Uterus (tissue), 4 donors: ENCODE data around the gene AOC3. TPM values are rescaled to one million over a fixed set of nuclear protein-coding genes. Genes with fewer than 3 reads are reported as not detected.
"Not testable (repeated sequence)": the region's sequence is repeated elsewhere in the genome, so short reads cannot be mapped to it uniquely, and the experiment has no call there.

ENCODE experiments used
- DNase-seq, 2 donors: peaks; one replicate each; pipeline ENCODE4 v3.0.0-alpha.2; 2019 to 2020
- H3K27ac ChIP-seq, 2 donors: fragments of 200-600 bp; sonication (generic); 1 replicate in 1 of 2; 2 replicates in 1 of 2; pipeline ENCODE4 v1.5.1; 2016 to 2018
- H3K27me3 ChIP-seq, 2 donors: fragments of 200-600 bp; sonication (generic); one replicate each; pipeline ENCODE4 v1.5.1; 2018 to 2019; ENCODE audit warnings: control low read depth in 1 of 2
- H3K36me3 ChIP-seq, 2 donors: fragments of 200-600 bp; sonication (generic); one replicate each; pipeline ENCODE4 v1.5.1; 2019; ENCODE audit warnings: control low read depth in 1 of 2
- H3K4me1 ChIP-seq, 2 donors: fragments of 200-600 bp; sonication (generic); one replicate each; pipeline ENCODE4 v1.5.1; 2018 to 2019; ENCODE audit warnings: control low read depth in 1 of 2
- H3K4me3 ChIP-seq, 2 donors: fragments of 200-600 bp; sonication (generic); 1 replicate in 1 of 2; 2 replicates in 1 of 2; pipeline ENCODE4 v1.5.1; 2018 to 2019; ENCODE audit warnings: mild to moderate bottlenecking in 1 of 2
- H3K9me3 ChIP-seq, 2 donors: fragments of 200-600 bp; sonication (generic); one replicate each; pipeline ENCODE4 v1.5.1; 2019; ENCODE audit warnings: control low read depth in 1 of 2
- POLR2A ChIP-seq, 2 donors: fragments of 450-650 bp; IDR thresholded peaks; one replicate each; pipeline ENCODE4 v1.6.1; 2016; ENCODE audit warnings: antibody characterized with exemption in 2 of 2, mild to moderate bottlenecking in 1 of 2, moderate library complexity in 1 of 2
- intact Hi-C: fragments of 100-400 bp; cut with DNase I; formaldehyde crosslinking; loops from one replicate; pipeline ENCODE4 v1.15.1; 2023; ENCODE audit warnings: low total_unique reads
- total RNA-seq, 4 donors: library from RNA; depleted of rRNA in 3 of 4; stranded (reverse); fragments of >200 nt in 3 of 4; gene quantifications; one replicate each; pipeline versions ENCODE4 v1.1.0 to v1.2.4, GENCODE V29; 2014 to 2023
- TF ChIP-seq, protein P1 (sequence below), 4 experiments: fragments of 200-600 bp in 2 of 4; fragments of 450-650 bp in 2 of 4; sonication (generic) in 2 of 4; IDR thresholded peaks; one replicate each; pipeline ENCODE4 v1.5.1; 2016 to 2019; ENCODE audit warnings: antibody characterized with exemption in 4 of 4, mild to moderate bottlenecking in 2 of 4, moderate library complexity in 1 of 4
- donor health status: DM: yes; HTN: yes; CAD: no.

The AOC3 gene
- total RNA-seq, 4 donors from 2014 or later = 11.8 to 86.2 (median 15.5) TPM

DNA sequence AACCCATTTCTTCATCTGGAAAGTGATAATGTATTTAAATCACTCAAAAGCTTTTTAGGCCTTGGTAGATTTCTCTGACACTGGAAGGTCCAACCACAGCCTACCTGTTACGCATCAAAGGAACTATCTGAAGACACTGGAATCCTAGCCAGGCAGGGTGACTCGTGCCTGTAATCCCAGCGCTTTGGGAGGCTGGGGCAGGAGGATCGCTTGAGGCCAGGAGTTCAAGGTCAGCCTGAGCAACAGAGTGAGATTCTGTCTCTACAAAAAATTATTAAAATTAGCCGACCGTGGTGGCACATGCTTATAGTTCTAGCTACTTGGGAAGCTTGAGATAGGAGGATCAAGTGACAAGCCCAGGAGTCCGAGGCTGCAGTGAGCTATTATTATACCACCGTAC lies 31.2 kb downstream of the AOC3 start:
- no peak overlapping the region for H3K4me3 ChIP-seq
- intact Hi-C loops = no loop called here
- H3K9me3 ChIP-seq = no peaks in the 10 kb centered on the region
- H3K27ac ChIP-seq = no peak overlapping the region
- DNase-seq = no peak
- TF ChIP-seq, protein P1, sequence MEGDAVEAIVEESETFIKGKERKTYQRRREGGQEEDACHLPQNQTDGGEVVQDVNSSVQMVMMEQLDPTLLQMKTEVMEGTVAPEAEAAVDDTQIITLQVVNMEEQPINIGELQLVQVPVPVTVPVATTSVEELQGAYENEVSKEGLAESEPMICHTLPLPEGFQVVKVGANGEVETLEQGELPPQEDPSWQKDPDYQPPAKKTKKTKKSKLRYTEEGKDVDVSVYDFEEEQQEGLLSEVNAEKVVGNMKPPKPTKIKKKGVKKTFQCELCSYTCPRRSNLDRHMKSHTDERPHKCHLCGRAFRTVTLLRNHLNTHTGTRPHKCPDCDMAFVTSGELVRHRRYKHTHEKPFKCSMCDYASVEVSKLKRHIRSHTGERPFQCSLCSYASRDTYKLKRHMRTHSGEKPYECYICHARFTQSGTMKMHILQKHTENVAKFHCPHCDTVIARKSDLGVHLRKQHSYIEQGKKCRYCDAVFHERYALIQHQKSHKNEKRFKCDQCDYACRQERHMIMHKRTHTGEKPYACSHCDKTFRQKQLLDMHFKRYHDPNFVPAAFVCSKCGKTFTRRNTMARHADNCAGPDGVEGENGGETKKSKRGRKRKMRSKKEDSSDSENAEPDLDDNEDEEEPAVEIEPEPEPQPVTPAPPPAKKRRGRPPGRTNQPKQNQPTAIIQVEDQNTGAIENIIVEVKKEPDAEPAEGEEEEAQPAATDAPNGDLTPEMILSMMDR (IDR thresholded peaks at IDR 0.05) = no peak
- TF ChIP-seq POLR2A (IDR thresholded peaks at IDR 0.05) = no peak
- H3K4me1 ChIP-seq = no peaks in the 10 kb centered on the region
- no peaks in the 10 kb centered on the region for H3K27me3 ChIP-seq
- H3K36me3 ChIP-seq = no peaks in the 10 kb centered on the region

DNA sequence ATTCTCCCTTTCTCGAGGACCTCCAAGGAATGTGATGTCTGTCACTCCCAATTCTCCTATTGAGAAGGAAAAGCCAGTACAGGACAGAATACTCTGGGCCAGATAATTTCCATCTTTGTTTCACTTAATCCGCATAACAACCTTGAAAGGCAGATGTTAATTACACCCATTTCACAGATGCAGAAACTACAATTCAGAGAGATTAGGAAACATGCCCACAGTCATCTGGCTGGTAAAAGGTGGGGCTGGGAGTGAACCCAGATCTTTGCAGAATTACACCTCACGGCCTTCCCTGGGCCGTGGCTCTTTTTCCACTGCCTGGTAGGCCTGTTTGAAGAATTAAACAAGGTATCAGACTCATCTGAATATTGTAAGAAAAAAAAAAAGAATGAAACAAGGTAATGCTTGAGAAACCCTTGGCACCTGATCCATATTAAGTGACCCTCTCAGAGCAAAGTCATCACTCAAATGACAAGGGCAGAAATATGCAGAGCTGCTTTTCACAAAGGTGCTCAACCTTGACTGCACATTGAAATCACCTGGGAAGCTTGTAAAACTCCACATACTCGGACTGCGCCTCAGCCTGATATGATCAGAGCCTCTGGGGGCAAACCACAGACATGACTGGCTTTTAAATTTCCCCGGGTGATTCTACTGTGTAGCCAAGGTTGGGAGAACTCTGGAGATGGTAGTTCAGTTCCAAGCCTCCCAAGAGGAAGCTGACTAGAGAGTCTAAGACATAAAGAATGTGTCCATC lies 33.0 kb downstream of the AOC3 start:
- no peak for DNase-seq
- Histone ChIP-seq H3K27ac (no peak overlapping the region), H3K4me3 (no peak overlapping the region), H3K9me3 (no peaks in the 10 kb centered on the region), H3K36me3 (no peaks in the 10 kb centered on the region), H3K27me3 (no peaks in the 10 kb centered on the region), H3K4me1 (no peaks in the 10 kb centered on the region)
- TF ChIP-seq POLR2A (IDR thresholded peaks at IDR 0.05) = no peak
- TF ChIP-seq, protein P1 (IDR thresholded peaks at IDR 0.05) = no peak
- intact Hi-C loops = no loop called here

DNA sequence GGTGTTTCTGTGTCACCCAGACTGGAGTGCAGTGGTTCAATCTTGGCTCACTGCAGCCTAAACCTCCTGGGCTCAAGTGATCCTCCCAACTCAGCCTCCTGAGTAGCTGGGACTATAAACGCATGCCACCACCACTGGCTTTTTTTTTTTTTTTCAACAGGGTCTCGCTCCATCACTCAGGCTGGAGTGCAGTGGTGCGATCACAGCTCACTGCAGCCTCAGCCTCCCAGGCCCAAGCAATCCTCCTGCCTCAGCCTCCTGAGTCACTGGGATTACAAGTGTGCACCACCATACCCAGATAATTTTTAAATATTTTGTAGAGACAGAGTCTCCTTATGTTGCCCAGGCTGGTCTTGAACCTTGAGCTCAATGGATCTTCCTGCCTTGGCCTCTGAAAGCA lies 34.8 kb downstream of the AOC3 start:
- H3K36me3 ChIP-seq, H3K9me3 ChIP-seq, H3K4me3 ChIP-seq, H3K4me1 ChIP-seq, DNase-seq, H3K27me3 ChIP-seq, intact Hi-C loops, H3K27ac ChIP-seq: not testable (repeated sequence)

DNA sequence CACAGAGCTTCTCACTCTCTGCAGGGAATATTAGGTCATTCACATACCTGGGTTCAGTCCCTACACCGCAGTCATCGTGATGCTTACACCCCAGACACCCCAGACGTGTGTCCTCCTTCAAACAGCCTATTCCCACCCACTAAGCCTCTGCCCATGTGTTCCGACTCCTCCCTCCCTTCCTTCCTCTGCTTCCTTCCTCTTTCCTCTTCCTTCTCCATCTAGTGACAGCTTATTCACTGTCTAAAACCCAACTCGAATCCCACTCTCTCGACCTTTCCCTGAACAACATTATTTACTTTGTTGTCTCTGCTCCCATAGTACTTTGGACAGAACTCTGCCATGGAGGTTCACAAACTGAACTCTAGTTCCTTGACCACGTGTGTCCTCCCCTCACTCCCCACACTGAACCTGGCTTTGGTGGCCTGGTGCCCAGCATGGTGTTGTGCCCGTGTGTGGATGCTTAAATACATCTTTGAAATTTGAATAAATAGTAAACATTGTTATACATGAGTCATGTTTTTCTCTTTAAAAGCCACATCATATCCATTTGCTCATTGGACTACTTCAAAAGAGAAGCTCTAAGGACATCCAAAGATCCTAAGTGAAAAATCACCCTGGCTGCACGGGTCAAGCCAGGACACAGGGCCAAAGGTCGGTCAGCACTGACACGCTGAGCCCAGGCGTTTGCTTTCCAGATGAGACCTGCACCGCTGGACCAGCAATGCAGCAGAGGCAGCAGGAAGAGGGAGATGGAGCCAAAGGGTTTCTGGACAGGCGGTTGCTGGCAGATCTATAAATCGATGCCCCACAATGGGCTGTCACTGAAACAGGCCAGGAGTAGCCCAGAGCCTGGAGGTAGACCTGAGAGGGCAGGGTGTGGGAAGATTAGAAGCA lies 35.5 kb downstream of the AOC3 start:
- H3K4me3 ChIP-seq = no peak overlapping the region
- H3K27me3 ChIP-seq = no peaks in the 10 kb centered on the region
- intact Hi-C loops = no loop called here
- DNase-seq = no peak
- H3K9me3 ChIP-seq = no peaks in the 10 kb centered on the region
- TF ChIP-seq POLR2A (IDR thresholded peaks at IDR 0.05) = no peak
- TF ChIP-seq, protein P1 (IDR thresholded peaks at IDR 0.05) = no peak
- H3K36me3 ChIP-seq = no peaks in the 10 kb centered on the region
- H3K27ac ChIP-seq = no peak overlapping the region
- H3K4me1 ChIP-seq = peaks cover 0 to under 1% of the 10 kb centered on the region in 2 donors

DNA sequence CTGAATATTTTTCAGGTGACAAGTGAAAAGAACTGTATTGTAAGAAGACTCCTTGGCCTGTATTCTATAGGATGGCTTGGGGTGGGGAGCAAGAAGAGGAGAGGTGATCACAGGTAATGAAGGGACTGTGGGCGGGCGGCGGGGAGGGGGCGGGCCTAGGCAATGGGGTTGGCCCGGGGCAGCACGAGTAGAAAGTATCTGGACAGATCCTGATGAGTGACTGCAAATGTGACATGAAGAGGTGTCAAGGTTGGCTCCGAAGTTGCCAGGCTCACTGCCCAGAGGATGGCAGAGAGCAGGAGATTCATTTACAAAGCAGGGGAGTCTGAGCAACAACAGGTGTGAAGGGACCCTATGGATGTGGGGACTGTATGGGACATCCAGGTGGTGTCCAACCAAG lies 38.8 kb downstream of the AOC3 start:
- peaks cover 0 to 5% of the 10 kb centered on the region in 2 donors for H3K4me1 ChIP-seq
- intact Hi-C loops = no loop called here
- DNase-seq = no peak

More for the DNA sequence above, 38.8 kb downstream of the AOC3 start:
- Histone ChIP-seq H3K36me3 (no peaks in the 10 kb centered on the region), H3K27ac (no peak overlapping the region), H3K9me3 (no peaks in the 10 kb centered on the region), H3K27me3 (no peaks in the 10 kb centered on the region), H3K4me3 (no peak overlapping the region)
- TF ChIP-seq, protein P1 (IDR thresholded peaks at IDR 0.05) = no peak
- TF ChIP-seq POLR2A (IDR thresholded peaks at IDR 0.05) = no peak
